Esophagus muscularis mucosa (tissue), 4 donors: ENCODE measurements around the gene CLIC1.

Source experiments
- EP300 ChIP-seq: sonication (generic); formaldehyde crosslinking; IDR thresholded peaks from one replicate; pipeline ENCODE4 v1.6.1; 2017; ENCODE audit warnings: antibody characterized with exemption
- POLR2A ChIP-seq: fragments of 450-650 bp; IDR thresholded peaks from one replicate; pipeline ENCODE4 v1.6.1; 2017; ENCODE audit warnings: antibody characterized with exemption, moderate library complexity, mild to moderate bottlenecking, low read depth
- TF ChIP-seq, protein P1 (sequence below), 3 experiments: fragments of 200-600 bp in 2 of 3; fragments of 450-650 bp in 1 of 3; sonication (generic) in 2 of 3; IDR thresholded peaks; one replicate each; pipeline ENCODE4 v1.5.1; 2017 to 2019; ENCODE audit warnings: antibody characterized with exemption in 3 of 3, mild to moderate bottlenecking in 2 of 3, moderate library complexity in 1 of 3

DNA sequence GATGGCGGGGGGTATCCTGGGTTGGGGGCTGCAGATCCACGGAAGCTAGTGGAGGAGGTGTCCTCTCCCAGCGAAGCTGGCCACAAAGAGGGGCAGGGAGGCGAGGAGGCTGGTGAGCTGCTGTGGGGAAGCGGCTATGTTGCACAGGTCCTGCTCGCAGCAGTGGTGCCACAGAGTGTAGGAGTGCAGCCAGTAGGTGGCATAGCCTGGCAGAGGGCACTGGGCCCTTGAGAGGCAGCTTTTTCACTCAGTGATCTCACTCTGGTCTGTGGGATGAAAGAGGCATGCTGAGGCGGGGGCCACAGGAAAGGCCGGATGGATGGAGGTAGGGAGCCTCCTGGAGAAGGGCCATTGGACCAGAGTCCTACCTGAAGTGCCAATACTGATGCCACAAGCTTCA lies 24.0 kb downstream of the CLIC1 start:
- TF ChIP-seq, protein P1, sequence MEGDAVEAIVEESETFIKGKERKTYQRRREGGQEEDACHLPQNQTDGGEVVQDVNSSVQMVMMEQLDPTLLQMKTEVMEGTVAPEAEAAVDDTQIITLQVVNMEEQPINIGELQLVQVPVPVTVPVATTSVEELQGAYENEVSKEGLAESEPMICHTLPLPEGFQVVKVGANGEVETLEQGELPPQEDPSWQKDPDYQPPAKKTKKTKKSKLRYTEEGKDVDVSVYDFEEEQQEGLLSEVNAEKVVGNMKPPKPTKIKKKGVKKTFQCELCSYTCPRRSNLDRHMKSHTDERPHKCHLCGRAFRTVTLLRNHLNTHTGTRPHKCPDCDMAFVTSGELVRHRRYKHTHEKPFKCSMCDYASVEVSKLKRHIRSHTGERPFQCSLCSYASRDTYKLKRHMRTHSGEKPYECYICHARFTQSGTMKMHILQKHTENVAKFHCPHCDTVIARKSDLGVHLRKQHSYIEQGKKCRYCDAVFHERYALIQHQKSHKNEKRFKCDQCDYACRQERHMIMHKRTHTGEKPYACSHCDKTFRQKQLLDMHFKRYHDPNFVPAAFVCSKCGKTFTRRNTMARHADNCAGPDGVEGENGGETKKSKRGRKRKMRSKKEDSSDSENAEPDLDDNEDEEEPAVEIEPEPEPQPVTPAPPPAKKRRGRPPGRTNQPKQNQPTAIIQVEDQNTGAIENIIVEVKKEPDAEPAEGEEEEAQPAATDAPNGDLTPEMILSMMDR (IDR thresholded peaks at IDR 0.05): no peak
- TF ChIP-seq EP300 (no peak), POLR2A (no peak)
